Neural crest cell (in vitro differentiated cells): ENCODE results near the gene DDX17. TPM values are rescaled to one million over a fixed set of nuclear protein-coding genes. Genes with fewer than 3 reads are reported as not detected.

Experiments
- DNase-seq: peaks from one replicate; pipeline ENCODE4 v3.0.0; 2021; ENCODE audit warnings: low read depth, mixed read lengths, low spot score
- H3K27ac Mint-ChIP-seq: one replicate; pipeline ENCODE4 v1.8.0; 2021; ENCODE audit warnings: mild to moderate bottlenecking, mixed read lengths; ENCODE audit not compliant: unreplicated experiment
- H3K27me3 Mint-ChIP-seq: 2 replicates; pipeline ENCODE4 v1.8.0; 2021; ENCODE audit warnings: low read depth, mild to moderate bottlenecking, mixed read lengths
- H3K36me3 Mint-ChIP-seq: 2 replicates; pipeline ENCODE4 v1.8.0; 2021; ENCODE audit warnings: low read depth, mild to moderate bottlenecking, mixed read lengths
- H3K4me1 Mint-ChIP-seq: 2 replicates; pipeline ENCODE4 v1.8.0; 2021; ENCODE audit warnings: mixed read lengths
- H3K4me3 Mint-ChIP-seq: one replicate; pipeline ENCODE4 v1.8.0; 2021; ENCODE audit warnings: mild to moderate bottlenecking, mixed read lengths
- H3K9me3 Mint-ChIP-seq: 2 replicates; pipeline ENCODE4 v1.8.0; 2021; ENCODE audit warnings: mixed read lengths
- total RNA-seq: library from RNA; stranded (reverse); gene quantifications from 2 replicates; pipeline ENCODE4 v1.2.1, GENCODE V29; 2021
- TF ChIP-seq, protein P1 (sequence below): fragments of 200-600 bp; sonication (generic); conservative IDR thresholded peaks from 2 replicates; pipeline ENCODE4 v1.5.0; 2021; ENCODE audit warnings: antibody characterized with exemption, mild to moderate bottlenecking

The DDX17 gene
- total RNA-seq, 1 donor from 2014 or later = 500 TPM

DNA sequence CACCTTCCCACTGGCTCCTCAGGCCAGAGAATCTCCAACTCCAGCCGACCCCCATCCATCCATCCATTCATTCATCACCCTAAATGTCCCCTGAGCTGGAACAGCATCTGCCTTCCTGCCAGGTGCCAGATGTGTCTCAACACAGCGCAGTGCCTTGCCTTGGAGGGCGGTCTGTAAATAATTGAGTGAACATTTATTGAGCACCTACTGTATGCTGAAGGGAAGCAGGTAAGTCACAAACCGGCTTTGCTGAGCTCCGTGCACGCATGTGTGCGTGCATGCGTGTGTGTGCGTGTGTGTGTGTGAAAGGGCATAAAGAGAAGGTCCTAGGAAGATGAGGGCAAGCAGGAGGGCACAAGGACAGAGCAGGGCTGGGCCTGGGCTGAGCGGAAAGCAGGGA lies 61.3 kb downstream of the DDX17 start:
- no peaks in the 10 kb centered on the region for H3K9me3 Mint-ChIP-seq
- no peak for DNase-seq
- H3K36me3 Mint-ChIP-seq = no peaks in the 10 kb centered on the region
- H3K4me1 Mint-ChIP-seq = peaks cover 7% of the 10 kb centered on the region
- H3K27me3 Mint-ChIP-seq = no peaks in the 10 kb centered on the region
- H3K4me3 Mint-ChIP-seq = no peak overlapping the region
- H3K27ac Mint-ChIP-seq = no peak overlapping the region
- TF ChIP-seq, protein P1, sequence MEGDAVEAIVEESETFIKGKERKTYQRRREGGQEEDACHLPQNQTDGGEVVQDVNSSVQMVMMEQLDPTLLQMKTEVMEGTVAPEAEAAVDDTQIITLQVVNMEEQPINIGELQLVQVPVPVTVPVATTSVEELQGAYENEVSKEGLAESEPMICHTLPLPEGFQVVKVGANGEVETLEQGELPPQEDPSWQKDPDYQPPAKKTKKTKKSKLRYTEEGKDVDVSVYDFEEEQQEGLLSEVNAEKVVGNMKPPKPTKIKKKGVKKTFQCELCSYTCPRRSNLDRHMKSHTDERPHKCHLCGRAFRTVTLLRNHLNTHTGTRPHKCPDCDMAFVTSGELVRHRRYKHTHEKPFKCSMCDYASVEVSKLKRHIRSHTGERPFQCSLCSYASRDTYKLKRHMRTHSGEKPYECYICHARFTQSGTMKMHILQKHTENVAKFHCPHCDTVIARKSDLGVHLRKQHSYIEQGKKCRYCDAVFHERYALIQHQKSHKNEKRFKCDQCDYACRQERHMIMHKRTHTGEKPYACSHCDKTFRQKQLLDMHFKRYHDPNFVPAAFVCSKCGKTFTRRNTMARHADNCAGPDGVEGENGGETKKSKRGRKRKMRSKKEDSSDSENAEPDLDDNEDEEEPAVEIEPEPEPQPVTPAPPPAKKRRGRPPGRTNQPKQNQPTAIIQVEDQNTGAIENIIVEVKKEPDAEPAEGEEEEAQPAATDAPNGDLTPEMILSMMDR = no peak

DNA sequence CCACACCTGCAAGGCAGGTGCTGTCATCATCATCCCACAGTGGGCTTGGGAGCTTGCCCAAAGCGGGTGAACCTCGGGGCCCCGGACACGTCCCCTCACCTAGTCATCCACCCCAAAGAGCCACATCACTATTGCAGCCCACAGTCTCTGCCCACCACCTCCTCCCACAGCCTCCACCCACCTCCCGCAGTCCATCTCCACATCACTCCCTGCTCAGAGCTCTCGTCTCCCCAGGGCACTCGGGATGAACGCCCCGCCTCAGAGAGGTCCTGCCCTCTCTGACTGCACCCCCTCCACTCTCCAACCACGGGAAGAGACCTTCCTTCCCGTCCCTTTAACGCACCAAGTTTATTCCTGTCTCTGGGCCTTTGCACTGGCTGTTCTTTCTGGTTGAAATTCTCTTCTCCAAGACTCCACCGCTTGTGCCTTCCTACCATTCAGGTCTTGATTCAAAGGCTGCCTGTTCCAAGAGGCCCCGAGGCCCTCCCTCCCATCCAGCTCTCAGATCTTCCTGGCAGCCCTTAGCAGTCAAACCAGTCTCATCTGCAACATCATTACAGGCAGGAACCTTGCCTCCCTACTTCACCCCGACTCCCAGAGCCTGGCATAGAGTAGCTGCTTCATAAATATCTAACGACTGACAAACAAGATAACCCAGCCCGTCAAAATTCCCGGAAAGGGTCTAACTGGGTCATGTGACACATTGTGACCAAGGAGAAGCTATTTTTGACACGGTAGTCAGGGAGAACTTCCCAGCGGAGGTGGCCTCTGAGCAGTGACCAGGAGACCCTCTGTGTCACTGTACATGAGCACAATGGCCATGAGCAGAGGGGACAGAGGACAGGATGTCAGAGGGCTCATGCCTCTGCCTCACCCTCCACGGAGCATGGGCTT lies 62.2 kb downstream of the DDX17 start:
- no peak for DNase-seq
- Mint-ChIP-seq H3K4me1 (peaks cover 7% of the 10 kb centered on the region), H3K36me3 (no peaks in the 10 kb centered on the region), H3K9me3 (no peaks in the 10 kb centered on the region), H3K4me3 (no peak overlapping the region), H3K27ac (peak overlapping the region; percentile 48), H3K27me3 (no peaks in the 10 kb centered on the region)
- TF ChIP-seq, protein P1 = no peak

DNA sequence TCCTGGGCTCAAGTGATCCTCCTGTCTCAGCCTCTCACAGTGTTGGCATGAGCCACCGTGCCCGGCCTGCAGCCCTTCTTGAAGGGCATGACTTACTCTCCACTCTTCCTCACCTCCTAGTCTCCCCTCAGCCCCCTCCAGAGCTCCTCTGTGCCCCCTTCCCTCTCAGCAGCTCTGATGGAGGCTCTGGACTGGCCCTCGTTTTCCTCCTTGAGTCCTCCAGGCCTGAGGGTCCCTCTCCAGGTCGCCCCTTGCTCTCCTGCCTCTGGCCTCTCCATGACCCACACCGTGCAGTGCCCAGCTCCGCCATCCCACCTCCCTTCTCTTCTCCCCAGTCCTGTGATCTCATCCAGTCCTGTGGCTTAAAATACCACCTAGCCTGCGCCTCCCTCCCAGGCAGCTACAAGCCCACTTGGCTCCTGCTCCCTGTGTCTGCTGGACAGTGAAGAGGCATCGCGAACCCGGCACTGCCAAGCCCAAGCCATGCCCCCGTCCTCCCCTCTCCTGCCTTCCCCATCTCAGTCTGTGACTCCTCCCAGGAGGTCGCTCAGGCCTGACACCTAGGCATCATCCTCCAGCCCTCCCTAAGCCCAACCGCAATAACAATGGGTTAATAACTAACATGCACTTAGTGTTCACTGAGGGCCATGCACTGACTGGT lies 63.0 kb downstream of the DDX17 start:
- Mint-ChIP-seq H3K27ac (no peak overlapping the region), H3K4me3 (no peak overlapping the region), H3K36me3 (no peaks in the 10 kb centered on the region), H3K4me1 (peaks cover 7% of the 10 kb centered on the region), H3K27me3 (no peaks in the 10 kb centered on the region), H3K9me3 (no peaks in the 10 kb centered on the region)
- TF ChIP-seq, protein P1 = no peak
- DNase-seq = no peak

DNA sequence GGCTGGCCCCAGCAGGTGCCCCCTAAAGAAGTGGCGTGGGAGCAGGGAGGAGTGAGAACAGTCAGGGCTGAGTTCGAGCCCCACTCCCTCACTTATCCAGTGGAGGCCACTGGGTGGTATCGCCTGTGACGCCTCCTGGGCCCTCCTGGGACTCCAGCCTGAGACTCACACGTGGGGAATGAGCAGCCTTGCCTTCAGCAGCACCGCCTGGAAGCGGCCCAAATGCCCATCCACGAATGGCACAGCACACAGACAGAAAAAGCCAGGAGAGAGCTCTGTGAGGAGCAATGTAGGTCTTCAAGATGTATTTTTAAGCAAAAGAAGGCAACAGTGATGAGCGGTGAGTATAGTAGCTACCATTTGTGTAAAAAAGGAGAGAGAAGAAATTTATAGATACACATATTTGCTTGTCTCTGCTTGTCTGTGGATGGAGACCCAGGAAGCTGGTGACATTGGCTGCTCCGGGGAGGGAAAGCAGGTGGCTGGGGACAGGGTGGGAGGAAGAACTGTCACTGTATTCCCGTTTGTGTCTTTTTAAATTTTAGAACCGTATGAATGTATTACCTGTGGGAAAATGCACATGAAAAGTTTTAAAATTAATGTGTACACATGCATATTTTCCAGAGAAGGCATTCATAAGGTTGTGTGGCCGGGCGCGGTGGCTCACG lies 64.4 kb downstream of the DDX17 start:
- TF ChIP-seq, protein P1 = no peak
- Mint-ChIP-seq H3K36me3 (no peaks in the 10 kb centered on the region), H3K27ac (no peak overlapping the region), H3K27me3 (no peaks in the 10 kb centered on the region), H3K9me3 (no peaks in the 10 kb centered on the region), H3K4me3 (no peak overlapping the region), H3K4me1 (peaks cover 7% of the 10 kb centered on the region)
- DNase-seq = no peak

DNA sequence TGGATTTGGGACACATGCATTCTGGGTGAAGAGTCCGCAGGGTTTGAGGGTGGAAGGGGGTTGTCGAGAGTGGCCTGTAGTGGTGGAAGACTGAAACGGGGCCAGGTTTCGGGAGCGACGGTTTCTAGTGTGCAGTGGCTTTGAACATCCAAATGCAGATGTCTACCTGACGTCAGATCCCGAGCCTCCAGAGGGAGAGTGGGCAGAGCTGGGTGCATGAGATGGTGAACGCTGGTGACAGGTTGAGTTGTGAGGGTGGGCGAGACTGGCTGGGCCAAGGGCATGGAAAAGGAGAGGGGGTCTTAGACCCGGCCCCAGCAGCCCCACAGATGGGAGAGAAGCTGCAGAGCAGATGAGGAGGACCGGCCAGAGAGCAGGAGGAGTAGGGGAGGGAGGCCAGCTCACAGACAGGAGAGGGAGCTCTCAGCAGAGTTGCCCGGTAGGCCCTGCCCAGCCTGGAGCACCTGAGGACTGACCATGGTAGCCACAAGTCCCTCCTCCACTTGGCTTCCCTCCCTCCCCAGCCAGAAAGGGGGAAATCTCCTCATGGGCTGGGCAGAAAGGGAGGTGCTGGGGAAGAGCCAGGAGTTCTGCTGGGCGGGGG lies 65.3 kb downstream of the DDX17 start:
- no peaks in the 10 kb centered on the region for H3K9me3 Mint-ChIP-seq
- H3K27ac Mint-ChIP-seq = peak overlapping the region; percentile 71
- DNase-seq = no peak
- TF ChIP-seq, protein P1 = no peak
- peaks cover 7% of the 10 kb centered on the region for H3K4me1 Mint-ChIP-seq
- no peak overlapping the region for H3K4me3 Mint-ChIP-seq
- H3K27me3 Mint-ChIP-seq = no peaks in the 10 kb centered on the region
- H3K36me3 Mint-ChIP-seq = no peaks in the 10 kb centered on the region
